Neural cell (in vitro differentiated cells): ENCODE results near the gene NOM1. TPM values are rescaled to one million over a fixed set of nuclear protein-coding genes. Genes with fewer than 3 reads are reported as not detected.

Experiments used
- H2AFZ ChIP-seq: fragments of 200-600, 300-800 bp; sonication (generic), shearing (Covaris generic); 2 replicates; pipeline ENCODE4 v1.6.0; 2014; ENCODE audit warnings: low read depth, mild to moderate bottlenecking, antibody characterized with exemption, low read length, moderate library complexity
- H3F3A ChIP-seq: fragments of 200-600 bp; shearing (Covaris generic); 2 replicates; pipeline ENCODE4 v1.6.1; 2016; ENCODE audit warnings: mild to moderate bottlenecking, moderate library complexity, mixed read lengths, antibody characterized with exemption, low read length; ENCODE audit not compliant: insufficient read depth, poor library complexity, severe bottlenecking
- H3K27ac ChIP-seq: fragments of 200-600, 300-800 bp; sonication (generic), shearing (Covaris generic); 2 replicates; pipeline ENCODE4 v1.5.1; 2014; ENCODE audit warnings: mild to moderate bottlenecking, low read length, moderate library complexity
- H3K27me3 ChIP-seq: fragments of 300-800, 200-600 bp; sonication (generic), shearing (Covaris generic); 2 replicates; pipeline ENCODE4 v1.6.0; 2014; ENCODE audit warnings: mild to moderate bottlenecking, low read depth, low read length, moderate library complexity; ENCODE audit not compliant: insufficient read depth
- H3K36me3 ChIP-seq: fragments of 300-800, 200-600 bp; sonication (generic), shearing (Covaris generic); 2 replicates; pipeline ENCODE4 v1.5.1; 2014; ENCODE audit warnings: mild to moderate bottlenecking, antibody characterized with exemption, low read length, moderate library complexity; ENCODE audit not compliant: insufficient read depth
- H3K4me2 ChIP-seq: fragments of 300-800, 200-600 bp; sonication (generic), shearing (Covaris generic); 2 replicates; pipeline ENCODE4 v1.6.0; 2014; ENCODE audit warnings: mild to moderate bottlenecking, low read length
- H3K4me3 ChIP-seq: fragments of 300-800, 200-600 bp; sonication (generic), shearing (Covaris generic); 2 replicates; pipeline ENCODE4 v1.5.1; 2014; ENCODE audit warnings: mild to moderate bottlenecking, low read length, moderate library complexity
- H3K79me2 ChIP-seq: fragments of 200-600 bp; shearing (Covaris generic); replicated peaks from 2 replicates; pipeline ENCODE4 v1.6.0; 2014; ENCODE audit warnings: mild to moderate bottlenecking, low read length, moderate library complexity; ENCODE audit not compliant: insufficient read depth
- H3K9ac ChIP-seq: fragments of 300-800, 200-600 bp; sonication (generic), shearing (Covaris generic); 2 replicates; pipeline ENCODE4 v1.6.1; 2016; ENCODE audit warnings: mild to moderate bottlenecking, low read length, mixed read lengths
- H3K9me2 ChIP-seq: fragments of 200-600 bp; shearing (Covaris generic); 2 replicates; pipeline ENCODE4 v1.6.1; 2016; ENCODE audit warnings: mild to moderate bottlenecking, low read length, mixed read lengths; ENCODE audit not compliant: insufficient read depth
- H3K9me3 ChIP-seq: fragments of 200-600, 300-800 bp; sonication (generic), shearing (Covaris generic); 2 replicates; pipeline ENCODE4 v1.6.1; 2016; ENCODE audit warnings: mild to moderate bottlenecking, mixed run types, low read length, moderate library complexity, mixed read lengths
- H4K20me1 ChIP-seq: fragments of 200-600 bp; shearing (Covaris generic); 2 replicates; pipeline ENCODE4 v1.6.1; 2016; ENCODE audit warnings: mild to moderate bottlenecking, mixed run types; ENCODE audit not compliant: insufficient read depth
- CTCF ChIP-seq: fragments of 450-650 bp; IDR thresholded peaks from 2 replicates; pipeline ENCODE4 v1.5.1; 2014; ENCODE audit warnings: antibody characterized with exemption, mild to moderate bottlenecking, moderate library complexity; ENCODE audit not compliant: poor library complexity, severe bottlenecking
- EP300 ChIP-seq: fragments of 450-650 bp; conservative IDR thresholded peaks from 2 replicates; pipeline ENCODE4 v1.6.1; 2014; ENCODE audit warnings: antibody characterized with exemption, mild to moderate bottlenecking, moderate library complexity; ENCODE audit not compliant: poor library complexity, severe bottlenecking
- EZH2 ChIP-seq: fragments of 200-600, 300-800 bp; shearing (Covaris generic), sonication (generic); IDR thresholded peaks from 2 replicates; pipeline ENCODE4 v1.6.1; 2014; ENCODE audit warnings: antibody characterized with exemption, low read length, borderline replicate concordance, mild to moderate bottlenecking; ENCODE audit not compliant: insufficient read depth, poor library complexity, severe bottlenecking
- MXI1 ChIP-seq: fragments of 450-650 bp; conservative IDR thresholded peaks from 2 replicates; pipeline ENCODE4 v1.6.1; 2014; ENCODE audit warnings: antibody characterized with exemption, mild to moderate bottlenecking; ENCODE audit not compliant: poor library complexity, severe bottlenecking
- POLR2AphosphoS5 ChIP-seq: IDR thresholded peaks from 2 replicates; pipeline ENCODE4 v1.6.1; 2012
- RAD21 ChIP-seq: fragments of 450-650 bp; conservative IDR thresholded peaks from 2 replicates; pipeline ENCODE4 v1.6.1; 2014; ENCODE audit warnings: antibody characterized with exemption, mild to moderate bottlenecking, moderate library complexity
- REST ChIP-seq: IDR thresholded peaks from 2 replicates; pipeline ENCODE4 v1.6.1; 2012; ENCODE audit warnings: borderline replicate concordance
- SMC3 ChIP-seq: fragments of 450-650 bp; conservative IDR thresholded peaks from 2 replicates; pipeline ENCODE4 v1.6.1; 2014; ENCODE audit warnings: antibody characterized with exemption, mild to moderate bottlenecking, moderate library complexity; ENCODE audit not compliant: poor library complexity
- TAF1 ChIP-seq: IDR thresholded peaks from 2 replicates; pipeline ENCODE4 v1.6.1; 2012; ENCODE audit warnings: low read depth
- polyA plus RNA-seq: library from polyadenylated mRNA; depleted of rRNA; stranded (reverse); fragments of >200 nt; gene quantifications from 2 replicates; pipeline ENCODE4 v1.2.3, GENCODE V29; 2014

NOM1 gene
- polyA plus RNA-seq, 1 donor from 2014 or later = 22.5 TPM

GRCh38 chr7:157016024-157016351, 66.5 kb downstream of the NOM1 start:
- Histone ChIP-seq H2AFZ (no peak overlapping the region), H3K27ac (no peak overlapping the region), H3K36me3 (no peaks in the 10 kb centered on the region), H3K9ac (no peak overlapping the region), H3K4me2 (no peak overlapping the region), H3K9me2 (no peaks in the 10 kb centered on the region), H3F3A (no peaks in the 10 kb centered on the region), H3K9me3 (no peaks in the 10 kb centered on the region), H3K27me3 (peaks cover 100% of the 10 kb centered on the region), H4K20me1 (no peaks in the 10 kb centered on the region), H3K79me2 (no peaks in the 10 kb centered on the region), H3K4me3 (no peak overlapping the region)
- TF ChIP-seq CTCF = no peak
- no peak for TF ChIP-seq TAF1
- no peak for TF ChIP-seq EP300
- TF ChIP-seq POLR2AphosphoS5 = no peak
- TF ChIP-seq SMC3 = no peak
- TF ChIP-seq RAD21 = no peak
- TF ChIP-seq MXI1 = no peak
- no peak for TF ChIP-seq EZH2
- no peak for TF ChIP-seq REST

- H4K20me1 ChIP-seq = no peaks in the 10 kb centered on the region
- peaks cover 100% of the 10 kb centered on the region for H3K27me3 ChIP-seq
- H3K9me3 ChIP-seq = no peaks in the 10 kb centered on the region
- H2AFZ ChIP-seq = no peak overlapping the region
- H3K27ac ChIP-seq = no peak overlapping the region
- no peaks in the 10 kb centered on the region for H3F3A ChIP-seq
- no peak overlapping the region for H3K4me2 ChIP-seq
- TF ChIP-seq SMC3 (no peak), REST (no peak), CTCF (no peak), POLR2AphosphoS5 (no peak), EZH2 (no peak), TAF1 (no peak)
- no peaks in the 10 kb centered on the region for H3K9me2 ChIP-seq
- H3K36me3 ChIP-seq = no peaks in the 10 kb centered on the region
- H3K79me2 ChIP-seq = no peaks in the 10 kb centered on the region
- no peak overlapping the region for H3K9ac ChIP-seq
- no peak overlapping the region for H3K4me3 ChIP-seq
Measured at GRCh38 chr7:157016352-157017041, 67.0 kb downstream of the NOM1 start.
